Kidney (tissue), 14 donors: ENCODE results near the gene S100A7. TPM values are rescaled to one million over a fixed set of nuclear protein-coding genes. Genes with fewer than 3 reads are reported as not detected.
"Not testable (repeated sequence)": the region's sequence is repeated elsewhere in the genome, so short reads cannot be mapped to it uniquely, and the experiment has no call there.

Experiments used
- DNase-seq, 5 donors: peaks; one replicate each; pipeline ENCODE4 v3.0.0-alpha.2; 2013 to 2020
- FAIRE-seq: peaks from 2 replicates; lab custom pipeline; 2012; peaks lifted over from hg19 to GRCh38; lab: Jason Lieb, UNC
- H3K27ac ChIP-seq, 2 donors: one replicate each; pipeline ENCODE4 v1.7.0; 2013; ENCODE audit warnings: low read depth in 2 of 2, low read length in 2 of 2, inconsistent platforms in 1 of 2
- H3K27me3 ChIP-seq: one replicate; pipeline ENCODE4 v1.7.1; 2013; ENCODE audit warnings: low read length, inconsistent platforms; ENCODE audit not compliant: control insufficient read depth, insufficient read depth
- H3K36me3 ChIP-seq, 3 donors: one replicate each; pipeline versions ENCODE4 v1.7.0 to v1.7.1; 2013; ENCODE audit warnings: low read length in 3 of 3, control low read depth in 1 of 3, inconsistent platforms in 1 of 3; ENCODE audit not compliant: insufficient read depth in 3 of 3, control insufficient read depth in 2 of 3
- H3K4me1 ChIP-seq, 3 donors: one replicate each; pipeline versions ENCODE4 v1.7.0 to v1.7.1; 2013; ENCODE audit warnings: low read length in 3 of 3, inconsistent platforms in 1 of 3, low read depth in 1 of 3; ENCODE audit not compliant: control insufficient read depth in 2 of 3, insufficient read depth in 2 of 3
- H3K4me3 ChIP-seq, 3 donors: one replicate each; pipeline versions ENCODE4 v1.7.0 to v1.8.1; 2013; ENCODE audit warnings: low read length in 3 of 3, control low read depth in 1 of 3, inconsistent platforms in 1 of 3
- H3K9ac ChIP-seq, 3 donors: one replicate each; pipeline versions ENCODE4 v1.7.0 to v1.7.1; 2013; ENCODE audit warnings: low read length in 3 of 3, control low read depth in 1 of 3, inconsistent platforms in 1 of 3
- H3K9me3 ChIP-seq, 3 donors: one replicate each; pipeline versions ENCODE4 v1.7.0 to v1.7.1; 2013; ENCODE audit warnings: low read length in 3 of 3, control low read depth in 1 of 3, inconsistent platforms in 1 of 3; ENCODE audit not compliant: control insufficient read depth in 2 of 3, insufficient read depth in 1 of 3
- intact Hi-C: fragments of 100-400 bp; cut with DNase I; formaldehyde crosslinking; loops from one replicate; pipeline ENCODE4 v1.11.1; 2022
- polyA plus RNA-seq: library from polyadenylated mRNA; stranded (reverse); fragments of 350-450 nt; fragmentation: Illumina TruSeq; extraction: RNeasy Lipid Tissue Mini Kit (QIAGEN cat#74804); gene quantifications from one replicate; pipeline ENCODE4 v1.2.3, GENCODE V29; 2014; ENCODE audit warnings: low read depth, low replicate concordance; ENCODE audit not compliant: insufficient read depth
- total RNA-seq: library from RNA; stranded (reverse); fragmentation: NEBNext Ultra II Directional; extraction: Animal tissue kit (Norgen Biotek cat#: 25700); gene quantifications from one replicate; pipeline ENCODE4 v1.2.1, GENCODE V29; 2021
- TF ChIP-seq, protein P1 (sequence below): IDR thresholded peaks from 3 replicates; pipeline ENCODE4 v1.5.1; 2012; ENCODE audit warnings: mild to moderate bottlenecking, moderate library complexity, borderline replicate concordance; ENCODE audit not compliant: insufficient read depth; ENCODE audit errors: extremely low read depth
- donor health status: control.
- donor health status: control.
- donor health status: control.
- donor health status: control.
- donor health status: control.
- donor health status: DM: yes; HTN: yes; CAD: no.
- donor health status: Normal renal cell carcinoma (clear cell type).

S100A7 gene
- total and polyA plus RNA-seq, 2 donors from 2014 or later = not detected

DNA sequence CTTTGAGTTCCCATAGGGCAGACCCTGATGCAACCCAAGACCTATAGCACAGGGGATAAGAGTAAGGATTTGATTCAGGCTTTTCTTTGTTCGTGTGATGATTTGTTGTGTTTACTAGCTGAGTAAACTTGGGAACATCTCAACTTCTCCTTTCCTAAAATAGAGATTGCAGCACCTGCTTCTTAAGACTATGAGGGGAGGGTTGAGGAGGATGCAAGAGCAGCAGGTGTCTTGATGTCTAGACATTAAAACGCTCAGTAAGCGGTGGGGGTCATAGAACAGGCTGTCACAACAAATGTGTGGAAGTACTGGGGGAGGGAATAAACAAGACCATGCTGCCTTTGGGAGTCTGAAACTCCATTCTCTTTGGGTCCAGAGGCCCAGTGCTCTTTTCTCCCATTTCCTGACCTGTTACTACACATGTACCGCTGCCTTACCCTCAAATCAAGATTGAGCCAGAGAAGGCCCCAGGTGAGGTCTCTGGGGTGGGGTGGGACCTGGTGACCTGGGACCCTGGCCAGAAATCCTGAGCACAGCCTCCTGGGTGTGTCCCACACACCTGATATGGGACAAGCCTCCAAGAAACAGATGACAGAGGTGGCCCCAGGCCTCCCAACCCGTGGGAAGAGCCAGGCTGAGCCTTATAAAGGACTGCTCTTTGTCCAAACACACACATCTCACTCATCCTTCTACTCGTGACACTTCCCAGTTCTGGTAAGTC lies 44.4 kb downstream of the S100A7 start, which contains the start of gene S100A7A:
TSS of gene S100A7A (plus strand) at position 671 of the 721 bp plus-strand sequence. CDS start 1,563 bp downstream, outside the sequence.
- Histone ChIP-seq H3K27ac (no peak within 1 kb of the TSS), H3K4me1 (no peaks in the 10 kb centered on the region), H3K9ac (no peak within 1 kb of the TSS), H3K4me3 (no peak within 1 kb of the TSS), H3K9me3 (no peaks in the 10 kb centered on the region), H3K36me3 (no peaks in the 10 kb centered on the region), H3K27me3 (no peaks in the 10 kb centered on the region)
- TF ChIP-seq, protein P1, sequence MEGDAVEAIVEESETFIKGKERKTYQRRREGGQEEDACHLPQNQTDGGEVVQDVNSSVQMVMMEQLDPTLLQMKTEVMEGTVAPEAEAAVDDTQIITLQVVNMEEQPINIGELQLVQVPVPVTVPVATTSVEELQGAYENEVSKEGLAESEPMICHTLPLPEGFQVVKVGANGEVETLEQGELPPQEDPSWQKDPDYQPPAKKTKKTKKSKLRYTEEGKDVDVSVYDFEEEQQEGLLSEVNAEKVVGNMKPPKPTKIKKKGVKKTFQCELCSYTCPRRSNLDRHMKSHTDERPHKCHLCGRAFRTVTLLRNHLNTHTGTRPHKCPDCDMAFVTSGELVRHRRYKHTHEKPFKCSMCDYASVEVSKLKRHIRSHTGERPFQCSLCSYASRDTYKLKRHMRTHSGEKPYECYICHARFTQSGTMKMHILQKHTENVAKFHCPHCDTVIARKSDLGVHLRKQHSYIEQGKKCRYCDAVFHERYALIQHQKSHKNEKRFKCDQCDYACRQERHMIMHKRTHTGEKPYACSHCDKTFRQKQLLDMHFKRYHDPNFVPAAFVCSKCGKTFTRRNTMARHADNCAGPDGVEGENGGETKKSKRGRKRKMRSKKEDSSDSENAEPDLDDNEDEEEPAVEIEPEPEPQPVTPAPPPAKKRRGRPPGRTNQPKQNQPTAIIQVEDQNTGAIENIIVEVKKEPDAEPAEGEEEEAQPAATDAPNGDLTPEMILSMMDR = no peak
- DNase-seq (no peak), FAIRE-seq (no peak)
- intact Hi-C loops = no loop called here

DNA sequence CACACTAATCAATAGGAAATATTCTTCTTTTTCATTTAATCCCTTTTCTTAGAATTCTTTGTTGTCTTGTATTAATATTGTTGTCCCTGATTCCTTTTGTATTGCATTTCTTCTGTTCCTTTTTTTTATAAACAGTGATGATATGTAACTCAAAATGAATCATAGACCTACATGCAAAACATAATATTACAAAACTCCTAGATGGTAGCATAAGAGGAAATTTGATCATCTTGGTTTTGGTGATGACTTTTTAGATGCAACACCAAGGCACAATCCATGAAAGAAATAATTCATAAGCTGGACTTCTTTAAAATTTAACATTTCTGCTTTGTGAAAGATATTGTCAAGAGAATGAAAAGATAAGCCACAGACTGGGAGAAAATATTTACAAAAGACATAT lies 46.5 kb downstream of the S100A7 start:
- H3K27ac ChIP-seq, FAIRE-seq, DNase-seq, H3K9me3 ChIP-seq, H3K4me3 ChIP-seq, H3K27me3 ChIP-seq, intact Hi-C loops, H3K36me3 ChIP-seq, H3K9ac ChIP-seq, H3K4me1 ChIP-seq: not testable (repeated sequence)

Other genes starting within 250 kb of the S100A7 start
- gene PRR9, start 243.1 kb downstream of the S100A7 start, total RNA-seq = not detected
- not detected for gene PRR9, start 243.1 kb downstream of the S100A7 start, polyA plus RNA-seq
- gene LORICRIN, start 201.0 kb downstream of the S100A7 start, total RNA-seq = not detected
- not detected for gene LORICRIN, start 201.0 kb downstream of the S100A7 start, polyA plus RNA-seq
- gene PGLYRP3, start 147.7 kb downstream of the S100A7 start, total RNA-seq = not detected
- not detected for gene PGLYRP3, start 147.7 kb downstream of the S100A7 start, polyA plus RNA-seq
- gene PGLYRP4, start 111.8 kb downstream of the S100A7 start, total RNA-seq = not detected
- gene PGLYRP4, start 111.8 kb downstream of the S100A7 start, polyA plus RNA-seq = not detected
- gene S100A9, start 102.8 kb downstream of the S100A7 start, total RNA-seq = 271 TPM
- gene S100A9, start 102.8 kb downstream of the S100A7 start, polyA plus RNA-seq = 41.9 TPM
- 1.3 TPM for gene S100A12, start 85.0 kb downstream of the S100A7 start, total RNA-seq
- 2.7 TPM for gene S100A12, start 85.0 kb downstream of the S100A7 start, polyA plus RNA-seq
- 60.9 TPM for gene S100A8, start 69.6 kb downstream of the S100A7 start, total RNA-seq
- gene S100A8, start 69.6 kb downstream of the S100A7 start, polyA plus RNA-seq = 17.5 TPM
- not detected for gene S100A7A, start 44.1 kb downstream of the S100A7 start, total RNA-seq
- not detected for gene S100A7A, start 44.1 kb downstream of the S100A7 start, polyA plus RNA-seq
- 1,542 TPM for gene S100A6, start 75.3 kb upstream of the S100A7 start, total RNA-seq
- gene S100A6, start 75.3 kb upstream of the S100A7 start, polyA plus RNA-seq = 1,580 TPM
- gene S100A5, start 80.3 kb upstream of the S100A7 start, total RNA-seq = 0.91 TPM
- gene S100A5, start 80.3 kb upstream of the S100A7 start, polyA plus RNA-seq = 1.9 TPM
- gene S100A4, start 85.2 kb upstream of the S100A7 start, total RNA-seq = 141 TPM
- gene S100A4, start 85.2 kb upstream of the S100A7 start, polyA plus RNA-seq = 204 TPM
- 8.4 TPM for gene S100A3, start 88.6 kb upstream of the S100A7 start, total RNA-seq
- 2.5 TPM for gene S100A3, start 88.6 kb upstream of the S100A7 start, polyA plus RNA-seq
- 152 TPM for gene S100A2, start 105.2 kb upstream of the S100A7 start, total RNA-seq
- gene S100A2, start 105.2 kb upstream of the S100A7 start, polyA plus RNA-seq = 416 TPM
- 119 TPM for gene S100A16, start 152.5 kb upstream of the S100A7 start, total RNA-seq
- 174 TPM for gene S100A16, start 152.5 kb upstream of the S100A7 start, polyA plus RNA-seq
- gene S100A14, start 155.7 kb upstream of the S100A7 start, total RNA-seq = 75.9 TPM
- 35.6 TPM for gene S100A14, start 155.7 kb upstream of the S100A7 start, polyA plus RNA-seq
- gene S100A13, start 166.9 kb upstream of the S100A7 start, total RNA-seq = 225 TPM
- gene S100A13, start 166.9 kb upstream of the S100A7 start, polyA plus RNA-seq = 299 TPM
- gene S100A1, start 167.8 kb upstream of the S100A7 start, total RNA-seq = 83.1 TPM
- 332 TPM for gene S100A1, start 167.8 kb upstream of the S100A7 start, polyA plus RNA-seq
- gene CHTOP, start 173.4 kb upstream of the S100A7 start, total RNA-seq = 83.6 TPM
- gene CHTOP, start 173.4 kb upstream of the S100A7 start, polyA plus RNA-seq = 71.1 TPM
- gene SNAPIN, start 198.1 kb upstream of the S100A7 start, total RNA-seq = 46.2 TPM
- 59.8 TPM for gene SNAPIN, start 198.1 kb upstream of the S100A7 start, polyA plus RNA-seq
- 110 TPM for gene ILF2, start 210.3 kb upstream of the S100A7 start, total RNA-seq
- gene ILF2, start 210.3 kb upstream of the S100A7 start, polyA plus RNA-seq = 197 TPM
- gene NPR1, start 218.0 kb upstream of the S100A7 start, total RNA-seq = 89.3 TPM
- gene NPR1, start 218.0 kb upstream of the S100A7 start, polyA plus RNA-seq = 57.8 TPM